Bronchial epithelial cell (primary cell): Measurements from ENCODE around the gene AIRE. TPM values are rescaled to one million over a fixed set of nuclear protein-coding genes. Genes with fewer than 3 reads are reported as not detected.
"Not testable (repeated sequence)": the region's sequence is repeated elsewhere in the genome, so short reads cannot be mapped to it uniquely, and the experiment has no call there.

Experiments
- DNase-seq: peaks from one replicate; pipeline ENCODE4 v3.0.0-alpha.2; 2010; ENCODE audit warnings: low read depth
- FAIRE-seq: peaks from 2 replicates; lab custom pipeline; 2011; peaks lifted over from hg19 to GRCh38; lab: Jason Lieb, UNC
- H3K27me3 ChIP-seq: 2 replicates; pipeline ENCODE4 v1.5.1; 2011; ENCODE audit warnings: low read length; ENCODE audit not compliant: control insufficient read depth, insufficient read depth
- H3K36me3 ChIP-seq: 2 replicates; pipeline ENCODE4 v1.5.1; 2011; ENCODE audit warnings: low read length; ENCODE audit not compliant: control insufficient read depth, insufficient read depth
- H3K4me3 ChIP-seq: 2 replicates; pipeline ENCODE4 v1.5.1; 2011; ENCODE audit warnings: mild to moderate bottlenecking, low read depth, low read length, control low read depth
- CTCF ChIP-seq: IDR thresholded peaks from 2 replicates; pipeline ENCODE4 v1.5.1; 2011; ENCODE audit warnings: mild to moderate bottlenecking, moderate library complexity, low read length, control low read depth, inconsistent platforms; ENCODE audit not compliant: insufficient read depth, severe bottlenecking
- total RNA-seq: library from RNA; depleted of rRNA; stranded (reverse); fragments of >200 nt; gene quantifications from 2 replicates; pipeline ENCODE4 v1.2.1, GENCODE V29; 2014

The AIRE gene
- total RNA-seq, 1 donor from 2014 or later: not detected

GRCh38 chr21:44275041-44275440, 10.6 kb upstream of the AIRE start:
- Histone ChIP-seq H3K4me3 (no peak overlapping the region), H3K27me3 (no peaks in the 10 kb centered on the region), H3K36me3 (no peaks in the 10 kb centered on the region)
- DNase-seq (no peak), FAIRE-seq (no peak)
- no peak for TF ChIP-seq CTCF

GRCh38 chr21:44279354-44280260, 6.1 kb upstream of the AIRE start:
- TF ChIP-seq CTCF: no peak
- H3K4me3 ChIP-seq: no peak overlapping the region
- DNase-seq (no peak), FAIRE-seq (no peak)
- H3K36me3 ChIP-seq: no peaks in the 10 kb centered on the region
- H3K27me3 ChIP-seq: peaks cover 4% of the 10 kb centered on the region

- FAIRE-seq: no peak
- DNase-seq: no peak
- TF ChIP-seq CTCF: no peak
- H3K27me3 ChIP-seq: peaks cover 9% of the 10 kb centered on the region
- H3K4me3 ChIP-seq: no peak overlapping the region
- no peaks in the 10 kb centered on the region for H3K36me3 ChIP-seq
These were observed 3.9 kb upstream of the AIRE start for GRCh38 chr21:44281801-44282200.

GRCh38 chr21:44282370-44282769, 3.3 kb upstream of the AIRE start:
- DNase-seq (no peak), FAIRE-seq (no peak)
- TF ChIP-seq CTCF: no peak
- Histone ChIP-seq H3K36me3 (no peaks in the 10 kb centered on the region), H3K4me3 (no peak overlapping the region), H3K27me3 (peaks cover 9% of the 10 kb centered on the region)

GRCh38 chr21:44283211-44283785, 2.4 kb upstream of the AIRE start:
- not testable (repeated sequence) for H3K27me3 ChIP-seq, FAIRE-seq, H3K36me3 ChIP-seq, H3K4me3 ChIP-seq, DNase-seq

GRCh38 chr21:44283948-44284347, 1.7 kb upstream of the AIRE start:
- H3K36me3 ChIP-seq: no peaks in the 10 kb centered on the region
- DNase-seq (no peak), FAIRE-seq (no peak)
- TF ChIP-seq CTCF: no peak
- H3K4me3 ChIP-seq: no peak overlapping the region
- H3K27me3 ChIP-seq: peaks cover 9% of the 10 kb centered on the region
